Prostate gland (tissue), 2 donors: Measurements from ENCODE around the gene KSR2. TPM values are rescaled to one million over a fixed set of nuclear protein-coding genes. Genes with fewer than 3 reads are reported as not detected.

Experiments used
- DNase-seq: peaks from one replicate; pipeline ENCODE4 v3.0.0-alpha.2; 2019; ENCODE audit warnings: low spot score
- H3K27ac ChIP-seq, 2 donors: fragments of 200-600 bp; sonication (generic); 2 replicates each; pipeline ENCODE4 v1.5.1; 2017 to 2019
- H3K27me3 ChIP-seq: fragments of 200-600 bp; sonication (generic); replicated peaks from 2 replicates; pipeline ENCODE4 v1.5.1; 2019; ENCODE audit not compliant: insufficient read depth
- H3K36me3 ChIP-seq, 2 donors: fragments of 200-600 bp; sonication (generic); 1 replicate in 1 of 2; 2 replicates in 1 of 2; pipeline versions ENCODE4 v1.5.1 to v1.8.1; 2017 to 2019
- H3K4me1 ChIP-seq: fragments of 200-600 bp; sonication (generic); replicated peaks from 2 replicates; pipeline ENCODE4 v1.5.1; 2019
- H3K4me3 ChIP-seq, 2 donors: fragments of 200-600 bp; sonication (generic); 2 replicates each; pipeline ENCODE4 v1.5.1; 2017 to 2019
- H3K9me3 ChIP-seq: fragments of 200-600 bp; sonication (generic); 2 replicates; pipeline ENCODE4 v1.5.1; 2017
- CTCF ChIP-seq, 4 experiments: fragments of 200-600 bp in 2 of 4; fragments of 450-650 bp in 2 of 4; sonication (generic) in 2 of 4; IDR thresholded peaks; 1 replicate in 3 of 4; 2 replicates in 1 of 4; pipeline ENCODE4 v1.5.1; 2016 to 2019; ENCODE audit warnings: antibody characterized with exemption in 4 of 4, mild to moderate bottlenecking in 2 of 4, moderate library complexity in 2 of 4
- POLR2A ChIP-seq: fragments of 450-650 bp; IDR thresholded peaks from one replicate; pipeline ENCODE4 v1.6.1; 2016; ENCODE audit warnings: antibody characterized with exemption, mild to moderate bottlenecking
- POLR2AphosphoS5 ChIP-seq: sonication (generic); formaldehyde crosslinking; IDR thresholded peaks from one replicate; pipeline ENCODE4 v1.6.1; 2017; ENCODE audit warnings: antibody characterized with exemption
- WGBS: methylation state at CpG from one replicate; pipeline ENCODE4 v1.1.5; 2018; 5-methylcytosine and 5-hydroxymethylcytosine counted together
- intact Hi-C: fragments of 100-400 bp; cut with DNase I; formaldehyde crosslinking; loops from one replicate; pipeline ENCODE4 v1.14.2; 2022
- total RNA-seq, 2 donors: library from RNA; depleted of rRNA; stranded (reverse); fragments of >200 nt; gene quantifications; one replicate each; pipeline ENCODE4 v1.1.0, GENCODE V29; 2016

The KSR2 gene
- total RNA-seq, 2 donors from 2014 or later, result 1.0 to 1.7 TPM

DNA sequence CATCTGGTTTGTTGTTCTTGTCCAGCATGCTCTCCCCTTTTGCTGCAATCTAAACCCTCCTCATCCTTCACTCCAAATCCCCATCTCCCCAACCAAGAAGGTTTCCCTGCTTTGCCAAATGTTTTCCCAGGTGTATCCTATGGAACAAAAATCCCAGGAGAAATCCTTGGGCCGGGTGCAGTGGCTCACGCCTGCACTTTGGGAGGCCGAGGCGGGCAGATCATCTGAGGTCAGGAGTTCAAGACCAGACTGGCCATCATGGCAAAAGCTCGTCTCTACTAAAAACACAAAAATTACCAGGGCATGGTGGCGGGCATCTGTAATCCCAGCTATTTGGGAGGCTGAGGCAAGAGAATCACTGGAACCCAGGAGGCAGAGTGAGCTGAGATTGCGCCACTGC lies 5.0 kb downstream of the KSR2 start:
- Histone ChIP-seq H3K27ac (no peak overlapping the region), H3K9me3 (no peaks in the 10 kb centered on the region), H3K4me1 (no peaks in the 10 kb centered on the region), H3K27me3 (no peaks in the 10 kb centered on the region), H3K4me3 (no peak overlapping the region), H3K36me3 (no peaks in the 10 kb centered on the region)
- DNase-seq, result no peak
- 96% methylated on average over 7 of the region's 7 CpGs for WGBS
- intact Hi-C loops, result no loop called here
- TF ChIP-seq POLR2A (no peak), CTCF (IDR thresholded peaks at IDR 0.05) (no peak), POLR2AphosphoS5 (no peak)

- no peaks in the 10 kb centered on the region for H3K27me3 ChIP-seq
- no peak overlapping the region for H3K27ac ChIP-seq
- DNase-seq, result no peak
- WGBS, result 81% methylated on average over 6 of the region's 6 CpGs
- no peak for TF ChIP-seq POLR2AphosphoS5
- TF ChIP-seq CTCF (IDR thresholded peaks at IDR 0.05), result no peak
- TF ChIP-seq POLR2A, result no peak
- no peaks in the 10 kb centered on the region for H3K36me3 ChIP-seq
- no peaks in the 10 kb centered on the region for H3K9me3 ChIP-seq
- no peak overlapping the region for H3K4me3 ChIP-seq
- no peaks in the 10 kb centered on the region for H3K4me1 ChIP-seq
- intact Hi-C loops, result no loop called here
Observed at GRCh38 chr12:117936722-117937484, 31.9 kb downstream of the KSR2 start.

DNA sequence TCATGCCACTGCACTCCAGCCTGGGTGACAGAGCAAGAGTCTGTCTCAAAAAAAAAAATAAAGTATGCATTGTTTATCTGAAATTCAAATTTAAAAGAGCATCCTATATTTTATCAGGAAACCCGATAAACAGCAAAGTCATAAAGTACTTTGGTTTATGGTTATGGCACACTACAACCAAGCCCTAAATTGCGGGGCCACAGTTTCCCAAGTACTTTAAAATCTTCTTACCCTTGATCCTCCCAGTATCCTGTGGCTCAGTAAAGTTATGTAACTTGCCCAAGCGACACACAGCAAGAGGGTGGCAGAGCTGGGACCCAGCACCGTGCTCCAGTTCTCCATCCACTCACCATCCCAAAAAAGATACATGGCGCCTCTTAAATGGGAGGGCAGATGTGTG lies 35.2 kb downstream of the KSR2 start:
- Histone ChIP-seq H3K27me3 (no peaks in the 10 kb centered on the region), H3K4me3 (no peak overlapping the region), H3K27ac (no peak overlapping the region), H3K9me3 (no peaks in the 10 kb centered on the region), H3K36me3 (no peaks in the 10 kb centered on the region), H3K4me1 (no peaks in the 10 kb centered on the region)
- WGBS, result 85% methylated on average over 5 of the region's 5 CpGs
- DNase-seq, result no peak
- intact Hi-C loops, result no loop called here
- no peak for TF ChIP-seq CTCF (IDR thresholded peaks at IDR 0.05)
- no peak for TF ChIP-seq POLR2A
- TF ChIP-seq POLR2AphosphoS5, result no peak

GRCh38 chr12:117926391-117926899 lies 42.3 kb downstream of the KSR2 start:
- intact Hi-C loops, result no loop called here
- Histone ChIP-seq H3K9me3 (no peaks in the 10 kb centered on the region), H3K4me1 (no peaks in the 10 kb centered on the region), H3K4me3 (no peak overlapping the region), H3K27me3 (no peaks in the 10 kb centered on the region), H3K36me3 (no peaks in the 10 kb centered on the region), H3K27ac (no peak overlapping the region)
- no peak for DNase-seq
- TF ChIP-seq POLR2AphosphoS5, result no peak
- no peak for TF ChIP-seq CTCF (IDR thresholded peaks at IDR 0.05)
- TF ChIP-seq POLR2A, result no peak
- 71% methylated on average over 4 of the region's 4 CpGs for WGBS
